GM19023 (cell line): ENCODE data around the gene SEMA3F.
"Not testable (repeated sequence)": the region's sequence is repeated elsewhere in the genome, so short reads cannot be mapped to it uniquely, and the experiment has no call there.

Experiments
- ATAC-seq: cut with Tn5 transposase; IDR thresholded peaks from one replicate; pipeline ENCODE4 v1.9.1; 2021; ENCODE audit warnings: mild to moderate bottlenecking, moderate library complexity; ENCODE audit not compliant: unreplicated experiment

SEMA3F gene

DNA sequence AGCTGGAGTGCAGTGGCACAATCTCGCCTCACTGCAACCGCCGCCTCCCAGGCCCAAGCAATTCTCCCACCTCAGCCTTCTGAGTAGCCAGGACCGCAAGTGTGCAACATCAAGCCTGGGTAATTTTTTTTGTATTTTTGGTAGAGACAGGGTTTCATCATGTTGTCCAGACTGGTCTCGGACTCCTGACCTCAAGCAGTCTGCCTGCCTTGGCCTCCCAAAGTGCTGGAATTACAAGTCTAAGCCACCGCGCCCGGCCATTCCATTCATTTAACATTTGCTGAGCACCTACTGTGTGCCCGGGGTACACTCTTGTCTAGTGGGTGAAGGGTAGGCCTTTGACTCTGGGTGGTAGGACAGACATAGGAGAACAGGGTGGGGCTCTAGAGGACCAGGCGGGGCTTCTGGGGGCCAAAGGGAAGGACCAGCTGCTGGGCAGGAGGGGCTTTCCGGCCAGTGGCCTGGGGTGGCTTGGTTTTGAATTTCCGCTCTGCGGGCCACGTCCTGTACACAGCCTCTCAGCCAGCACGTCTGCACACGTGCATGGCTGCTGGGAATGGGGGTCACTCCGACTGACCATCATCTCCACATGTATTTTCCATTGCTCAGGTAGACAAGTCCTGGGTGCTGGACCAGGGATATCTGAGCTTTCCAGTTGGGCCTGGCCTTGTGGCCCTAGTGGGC is 52.4 kb downstream of the SEMA3F start:
- no peak for ATAC-seq

DNA sequence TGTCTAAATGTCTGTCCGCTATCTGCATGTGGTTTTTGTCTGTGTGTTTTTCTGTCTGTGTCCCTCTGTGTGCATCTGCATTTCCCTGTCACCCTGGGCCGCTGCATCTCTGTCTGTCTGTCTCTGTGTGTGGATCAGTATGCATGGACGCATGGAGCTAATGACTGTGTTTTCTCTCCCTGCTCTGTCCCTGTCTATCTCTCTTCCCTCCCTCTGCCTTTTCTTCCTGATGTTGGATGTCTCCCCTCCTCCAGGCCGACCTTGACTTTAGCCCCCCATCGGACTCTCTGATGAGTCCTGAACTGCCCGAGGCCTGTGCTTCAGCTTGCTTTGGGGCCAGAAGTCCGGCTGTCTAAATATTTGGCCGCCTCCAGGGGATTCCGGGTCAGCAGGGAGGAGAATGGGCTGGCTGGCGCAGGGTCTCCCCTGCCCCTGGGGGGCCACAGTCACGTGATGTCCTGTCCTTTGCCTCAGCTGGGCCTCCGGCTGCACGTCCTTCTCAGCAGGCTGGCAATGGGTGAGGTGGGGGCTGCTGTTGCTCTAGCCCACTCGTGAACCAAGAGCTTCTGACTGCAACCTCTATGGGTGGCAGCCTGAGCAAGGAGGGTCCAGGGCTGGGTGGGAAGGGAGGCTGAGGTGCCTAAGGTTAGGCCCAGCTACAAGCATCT is 53.7 kb downstream of the SEMA3F start:
- no peak for ATAC-seq

GRCh38 chr3:50210176-50210509 is 55.0 kb downstream of the SEMA3F start:
- ATAC-seq = no peak

GRCh38 chr3:50210510-50211367 is 55.6 kb downstream of the SEMA3F start:
- ATAC-seq = no peak

DNA sequence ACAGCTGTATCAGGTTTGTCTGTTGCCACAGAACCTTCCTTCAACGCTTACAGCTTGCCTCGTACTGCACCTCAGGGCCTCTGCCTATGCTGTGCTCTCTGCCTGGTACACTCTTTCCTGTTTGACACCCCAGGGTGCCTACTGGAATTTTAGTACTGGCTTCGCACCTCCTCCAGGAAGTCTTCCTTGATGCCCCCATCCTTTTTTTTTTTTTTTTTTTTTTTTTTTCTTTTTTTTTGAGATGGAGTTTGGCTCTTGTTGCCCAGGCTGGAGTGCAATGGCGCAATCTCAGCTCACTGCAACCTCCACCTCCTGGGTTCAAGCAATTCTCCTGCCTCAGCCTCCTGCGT is 56.2 kb downstream of the SEMA3F start:
- not testable (repeated sequence) for ATAC-seq

DNA sequence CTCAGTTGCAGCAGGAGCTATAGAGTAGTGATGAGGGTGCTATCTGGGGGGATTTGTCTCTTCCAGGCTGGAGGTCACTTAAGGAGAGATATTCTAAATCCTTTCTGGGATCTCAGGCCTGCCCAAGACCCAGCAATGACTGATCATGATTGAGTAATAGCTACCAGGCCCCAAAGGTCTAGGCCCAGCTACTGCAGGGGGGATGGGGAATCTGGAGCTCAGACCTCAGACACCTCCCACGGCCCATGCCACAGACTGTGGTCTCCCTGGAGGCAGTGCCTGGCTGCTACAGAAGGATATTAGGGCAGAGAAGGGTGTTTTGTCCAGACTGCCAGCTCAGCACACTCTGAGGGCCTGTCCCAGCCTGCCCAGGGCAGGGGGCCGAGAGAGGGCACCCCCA is 56.8 kb downstream of the SEMA3F start:
- no peak for ATAC-seq

DNA sequence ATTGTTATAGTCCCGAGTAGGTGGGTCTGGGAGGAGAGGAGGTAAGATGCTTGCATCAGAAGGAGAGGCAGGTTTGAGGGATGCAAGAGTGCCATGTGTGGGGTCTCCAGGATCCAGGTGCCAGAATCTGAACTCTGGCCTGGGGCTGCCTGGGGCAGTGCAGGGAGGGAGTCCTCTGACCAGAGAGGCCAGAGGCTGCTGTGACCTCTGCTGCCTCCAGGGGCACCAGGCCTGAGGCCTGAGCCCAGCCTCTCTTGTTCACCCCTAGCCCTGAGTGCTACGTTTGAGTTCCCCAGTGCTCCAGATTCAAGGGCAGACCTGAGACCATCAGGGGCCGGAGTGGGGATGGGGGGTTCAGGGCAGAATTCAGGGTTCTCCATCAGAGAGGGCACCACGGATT is 57.4 kb downstream of the SEMA3F start:
- ATAC-seq = no peak

- no peak for ATAC-seq
Observed at GRCh38 chr3:50212971-50213370, 57.8 kb downstream of the SEMA3F start.

DNA sequence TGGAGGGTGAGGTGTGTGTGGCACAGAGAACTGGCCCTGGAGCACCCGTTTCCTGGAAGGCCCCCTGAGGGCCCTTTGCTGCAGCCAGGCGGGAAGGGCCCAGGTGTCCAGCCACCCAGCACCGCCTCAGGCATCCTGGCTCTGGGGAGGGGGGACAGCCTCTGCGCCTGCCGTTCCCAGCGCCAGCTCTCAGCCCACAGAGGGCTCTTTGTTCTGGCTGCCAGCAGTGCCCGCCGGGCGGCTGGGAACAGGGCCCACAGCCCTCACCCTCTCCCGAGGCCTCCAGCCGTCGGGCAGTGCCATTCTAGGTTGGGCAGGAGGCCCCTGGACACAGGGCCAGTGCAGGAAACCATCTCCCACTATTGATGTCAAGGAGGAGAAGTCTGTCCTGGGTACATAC is 58.2 kb downstream of the SEMA3F start:
- no peak for ATAC-seq

GRCh38 chr3:50214824-50215223 is 59.7 kb downstream of the SEMA3F start:
- ATAC-seq = no peak

GRCh38 chr3:50215529-50215928 is 60.4 kb downstream of the SEMA3F start:
- ATAC-seq = no peak

- ATAC-seq = no peak
Observed at GRCh38 chr3:50217681-50218080, 62.6 kb downstream of the SEMA3F start.

GRCh38 chr3:50218448-50218847 is 63.3 kb downstream of the SEMA3F start:
- ATAC-seq = no peak

DNA sequence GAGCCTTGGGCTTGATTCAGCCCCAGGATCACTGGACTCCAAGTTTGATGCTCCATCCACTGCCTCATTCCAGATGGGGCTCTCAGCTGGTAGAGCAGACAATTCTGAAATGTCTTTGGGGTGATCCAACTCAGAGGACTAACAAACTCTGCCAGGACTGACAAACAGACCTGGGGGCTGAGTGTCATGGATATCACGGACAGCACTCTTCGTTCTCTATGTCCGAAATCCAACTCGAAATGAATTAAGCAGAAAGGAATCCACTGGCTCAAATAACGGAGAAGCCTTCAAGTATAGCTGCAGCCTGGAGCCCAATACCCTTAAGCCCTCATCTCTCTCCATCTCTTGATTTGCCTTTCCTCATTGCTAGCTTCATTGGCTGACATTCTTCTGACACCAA is 64.2 kb downstream of the SEMA3F start:
- ATAC-seq = no peak

- ATAC-seq = no peak
Observed at GRCh38 chr3:50220109-50220508, 65.0 kb downstream of the SEMA3F start.

- no peak for ATAC-seq
Observed at GRCh38 chr3:50221051-50221410, 65.9 kb downstream of the SEMA3F start.

GRCh38 chr3:50221411-50222168 is 66.5 kb downstream of the SEMA3F start:
- no peak for ATAC-seq

- ATAC-seq = no peak
Observed at GRCh38 chr3:50222169-50222528, 67.0 kb downstream of the SEMA3F start.

GRCh38 chr3:50224639-50225038 is 69.5 kb downstream of the SEMA3F start:
- ATAC-seq = no peak

DNA sequence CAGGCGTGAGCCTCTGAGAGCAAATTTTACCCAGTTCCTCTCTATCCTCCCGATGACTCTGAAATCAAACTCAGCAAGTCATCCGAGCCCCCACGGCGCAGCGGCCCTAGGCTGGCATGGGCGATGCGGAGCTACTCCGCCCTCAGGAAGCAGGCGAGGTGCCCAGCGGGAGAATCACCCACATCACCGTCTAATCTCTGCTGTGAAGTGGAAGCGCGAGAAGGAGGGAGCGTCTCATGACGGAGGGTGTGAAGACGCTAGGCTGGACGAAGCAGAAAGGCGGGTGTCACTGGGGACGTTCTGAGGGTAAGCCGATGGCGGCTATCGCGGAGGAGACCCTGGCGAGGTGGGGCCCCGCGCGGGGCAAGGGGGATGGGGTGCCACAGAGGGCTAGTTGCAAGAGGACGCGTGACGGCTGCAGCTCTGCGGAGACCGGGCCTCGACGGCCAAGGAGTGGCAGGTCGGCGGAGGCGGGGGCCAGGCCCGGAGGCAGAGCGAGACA is 71.8 kb downstream of the SEMA3F start:
- peak; percentile 5 for ATAC-seq
